Measurements from ENCODE around the gene SLPI. TPM values are rescaled to one million over a fixed set of nuclear protein-coding genes. Genes with fewer than 3 reads are reported as not detected.

Gene SLPI
- total RNA-seq, 4 donors from 2014 or later = 1.0 to 57.4 (median 20.9) TPM

DNA sequence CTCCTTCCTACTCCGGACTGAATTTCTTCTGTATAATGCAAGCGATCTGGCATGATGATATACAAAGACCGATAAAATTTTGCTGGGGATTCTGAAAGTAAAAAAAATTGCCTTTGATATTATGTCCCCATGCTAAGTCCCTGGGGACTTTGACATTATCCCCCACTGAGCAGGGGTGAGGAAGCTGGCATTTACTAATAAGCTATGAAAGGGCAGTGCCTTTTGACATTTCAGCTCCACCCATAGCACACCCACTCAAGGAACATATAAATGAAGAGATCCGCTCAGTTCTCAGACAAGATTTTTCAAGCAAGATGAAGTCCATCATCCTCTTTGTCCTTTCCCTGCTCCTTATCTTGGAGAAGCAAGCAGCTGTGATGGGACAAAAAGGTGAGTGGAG lies 33.3 kb downstream of the SLPI start, which contains the start of gene SEMG2:
Gene SEMG2, plus strand, starts transcription at position 298 of the 400 bp plus-strand sequence. Its CDS starts 17 bp downstream, at position 315.
- no peak for TF ChIP-seq POLR2A (IDR thresholded peaks at IDR 0.05)
- TF ChIP-seq, protein P1, sequence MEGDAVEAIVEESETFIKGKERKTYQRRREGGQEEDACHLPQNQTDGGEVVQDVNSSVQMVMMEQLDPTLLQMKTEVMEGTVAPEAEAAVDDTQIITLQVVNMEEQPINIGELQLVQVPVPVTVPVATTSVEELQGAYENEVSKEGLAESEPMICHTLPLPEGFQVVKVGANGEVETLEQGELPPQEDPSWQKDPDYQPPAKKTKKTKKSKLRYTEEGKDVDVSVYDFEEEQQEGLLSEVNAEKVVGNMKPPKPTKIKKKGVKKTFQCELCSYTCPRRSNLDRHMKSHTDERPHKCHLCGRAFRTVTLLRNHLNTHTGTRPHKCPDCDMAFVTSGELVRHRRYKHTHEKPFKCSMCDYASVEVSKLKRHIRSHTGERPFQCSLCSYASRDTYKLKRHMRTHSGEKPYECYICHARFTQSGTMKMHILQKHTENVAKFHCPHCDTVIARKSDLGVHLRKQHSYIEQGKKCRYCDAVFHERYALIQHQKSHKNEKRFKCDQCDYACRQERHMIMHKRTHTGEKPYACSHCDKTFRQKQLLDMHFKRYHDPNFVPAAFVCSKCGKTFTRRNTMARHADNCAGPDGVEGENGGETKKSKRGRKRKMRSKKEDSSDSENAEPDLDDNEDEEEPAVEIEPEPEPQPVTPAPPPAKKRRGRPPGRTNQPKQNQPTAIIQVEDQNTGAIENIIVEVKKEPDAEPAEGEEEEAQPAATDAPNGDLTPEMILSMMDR (IDR thresholded peaks at IDR 0.05) = no peak
- Histone ChIP-seq H3K27ac (no peak within 1 kb of the TSS), H3K4me1 (no peaks in the 10 kb centered on the region), H3K4me3 (no peak within 1 kb of the TSS), H3K9me3 (no peaks in the 10 kb centered on the region), H3K36me3 (no peaks in the 10 kb centered on the region), H3K27me3 (no peaks in the 10 kb centered on the region)
- no peak for DNase-seq
- intact Hi-C loops (cut with DNase I; ENCODE audit: low total_unique reads) = no loop called here

DNA sequence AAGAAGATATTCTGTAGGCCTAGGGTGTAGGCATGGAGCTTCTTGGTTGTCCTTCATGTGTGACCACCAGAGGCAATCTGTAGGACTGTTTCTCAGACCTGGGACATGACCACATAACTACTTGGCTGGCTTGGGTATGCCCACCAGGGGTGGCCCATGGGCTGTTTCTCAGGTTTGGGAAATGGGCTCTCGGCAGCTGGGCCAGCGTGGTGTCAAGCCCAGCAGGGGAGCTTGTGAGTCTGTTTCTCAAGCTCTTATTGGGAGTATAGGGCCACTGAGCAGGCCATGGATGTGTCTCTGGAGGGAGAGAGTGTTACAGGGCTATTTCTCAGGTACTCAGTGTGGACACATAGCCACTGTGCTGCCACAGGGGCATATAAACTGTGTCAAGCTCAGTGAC lies 35.7 kb downstream of the SLPI start:
- Histone ChIP-seq H3K27ac (no peak overlapping the region), H3K36me3 (no peaks in the 10 kb centered on the region), H3K9me3 (no peaks in the 10 kb centered on the region), H3K4me3 (no peak overlapping the region), H3K4me1 (no peaks in the 10 kb centered on the region), H3K27me3 (no peaks in the 10 kb centered on the region)
- intact Hi-C loops (cut with DNase I; ENCODE audit: low total_unique reads) = no loop called here
- no peak for DNase-seq
- TF ChIP-seq, protein P1 (IDR thresholded peaks at IDR 0.05) = no peak
- no peak for TF ChIP-seq POLR2A (IDR thresholded peaks at IDR 0.05)

DNA sequence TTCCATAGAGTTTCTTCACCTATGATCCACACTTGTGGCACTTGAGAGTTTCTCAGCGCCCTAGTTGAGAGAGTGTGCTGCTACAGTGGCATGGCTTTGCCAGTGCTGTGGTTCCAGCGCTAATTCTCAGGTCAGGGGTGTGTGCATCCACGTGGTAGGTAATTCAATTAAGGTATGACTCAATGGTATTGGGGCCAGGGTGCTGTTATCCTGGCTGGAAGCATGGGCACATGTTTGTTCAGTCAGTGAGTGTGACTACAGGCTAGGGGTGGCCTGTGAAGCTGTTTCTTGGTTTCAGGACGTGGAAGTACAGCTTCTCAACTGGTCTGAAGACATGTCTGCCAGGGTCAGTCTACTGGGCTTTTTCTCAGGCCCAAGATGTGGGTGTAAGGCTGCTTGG lies 36.2 kb downstream of the SLPI start:
- Histone ChIP-seq H3K4me1 (no peaks in the 10 kb centered on the region), H3K27ac (no peak overlapping the region), H3K36me3 (no peaks in the 10 kb centered on the region), H3K9me3 (no peaks in the 10 kb centered on the region), H3K27me3 (no peaks in the 10 kb centered on the region), H3K4me3 (no peak overlapping the region)
- no peak for DNase-seq
- TF ChIP-seq, protein P1 (IDR thresholded peaks at IDR 0.05) = no peak
- TF ChIP-seq POLR2A (IDR thresholded peaks at IDR 0.05) = no peak
- intact Hi-C loops (cut with DNase I; ENCODE audit: low total_unique reads) = no loop called here

DNA sequence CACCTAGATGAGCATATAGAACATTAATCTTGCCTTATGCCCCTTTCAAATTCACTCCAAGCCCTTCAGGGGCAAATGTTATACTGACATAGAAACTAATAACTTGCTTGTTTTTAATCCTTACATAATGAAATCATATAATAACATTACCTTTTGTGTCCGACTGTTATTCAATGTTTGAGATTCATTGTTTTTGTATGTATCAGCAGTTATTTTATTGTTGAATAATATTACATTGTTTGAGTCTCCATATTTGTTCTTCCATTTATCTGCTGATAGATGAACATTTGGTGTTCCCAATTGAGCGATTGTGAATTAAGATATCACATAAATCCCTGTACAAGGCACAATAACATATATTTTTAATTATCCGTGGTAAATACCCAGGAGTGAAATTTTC lies 41.5 kb downstream of the SLPI start:
- no peak for DNase-seq
- no peak overlapping the region for H3K27ac ChIP-seq
- TF ChIP-seq, protein P1 (IDR thresholded peaks at IDR 0.05) = no peak
- no peak for TF ChIP-seq POLR2A (IDR thresholded peaks at IDR 0.05)
- no peaks in the 10 kb centered on the region for H3K9me3 ChIP-seq
- no peaks in the 10 kb centered on the region for H3K36me3 ChIP-seq
- intact Hi-C loops (cut with DNase I; ENCODE audit: low total_unique reads) = no loop called here
- no peaks in the 10 kb centered on the region for H3K27me3 ChIP-seq
- no peak overlapping the region for H3K4me3 ChIP-seq
- no peaks in the 10 kb centered on the region for H3K4me1 ChIP-seq

DNA sequence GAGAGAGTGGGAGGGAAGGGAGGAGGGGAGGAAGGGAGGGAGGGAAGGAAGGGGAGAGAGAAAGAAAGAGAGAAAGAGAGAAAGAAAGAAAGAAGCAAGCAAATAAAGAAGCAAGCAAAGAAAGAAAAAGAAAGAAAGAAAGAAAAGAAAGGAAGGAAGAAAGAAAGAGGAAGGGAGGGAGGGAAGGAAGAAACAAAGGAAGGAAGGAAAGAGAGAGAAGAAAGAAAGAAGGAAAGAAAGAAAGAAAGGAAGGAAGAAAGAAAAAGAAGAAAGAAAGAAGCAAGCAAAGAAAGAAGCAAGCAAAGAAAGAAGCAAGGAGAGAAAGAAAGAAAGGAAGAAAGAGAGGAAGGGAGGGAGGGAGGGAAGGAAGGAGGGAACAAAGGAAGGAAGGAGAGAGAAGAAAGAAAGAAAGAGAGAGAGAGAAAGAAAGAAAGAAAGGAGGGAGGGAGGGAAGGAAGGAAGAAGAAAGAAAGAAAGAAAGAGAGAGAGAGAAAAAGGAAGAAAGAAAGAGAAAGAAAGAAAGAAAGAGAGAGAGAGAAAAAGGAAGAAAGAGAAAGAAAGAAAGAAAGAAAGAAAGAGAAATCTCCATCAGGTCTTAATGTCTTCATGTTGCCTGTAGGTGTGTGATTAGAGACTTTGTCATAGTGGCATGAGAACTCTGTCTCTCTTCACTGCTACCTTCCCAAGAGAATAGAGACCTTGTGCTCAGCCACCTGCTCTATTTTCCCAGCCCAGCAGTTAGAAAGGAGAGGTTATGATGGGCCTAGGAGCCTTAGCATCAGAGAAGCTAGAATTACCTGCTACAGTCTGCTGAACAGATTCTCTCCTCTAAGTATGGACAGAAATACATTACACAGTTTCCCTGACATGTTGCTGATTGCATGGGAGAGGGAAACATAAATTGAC lies 42.5 kb downstream of the SLPI start:
- H3K9me3 ChIP-seq = no peaks in the 10 kb centered on the region
- no peak overlapping the region for H3K4me3 ChIP-seq
- TF ChIP-seq, protein P1 (IDR thresholded peaks at IDR 0.05) = no peak
- no peak for TF ChIP-seq POLR2A (IDR thresholded peaks at IDR 0.05)
- DNase-seq = no peak
- H3K36me3 ChIP-seq = no peaks in the 10 kb centered on the region
- H3K27ac ChIP-seq = no peak overlapping the region
- H3K4me1 ChIP-seq = no peaks in the 10 kb centered on the region
- H3K27me3 ChIP-seq = no peaks in the 10 kb centered on the region
- intact Hi-C loops (cut with DNase I; ENCODE audit: low total_unique reads) = no loop called here
